Mononuclear cell (primary cell): ENCODE data around the gene PREX1. TPM values are rescaled to one million over a fixed set of nuclear protein-coding genes. Genes with fewer than 3 reads are reported as not detected.
"Not testable (repeated sequence)": the region's sequence is repeated elsewhere in the genome, so short reads cannot be mapped to it uniquely, and the experiment has no call there.

Experiments used
- H3K27me3 ChIP-seq: 2 replicates; pipeline ENCODE4 v1.6.0; 2011; ENCODE audit warnings: low read length, control low read depth; ENCODE audit not compliant: insufficient read depth
- H3K4me1 ChIP-seq: 2 replicates; pipeline ENCODE4 v1.5.1; 2011; ENCODE audit warnings: mild to moderate bottlenecking, low read length, control low read depth; ENCODE audit not compliant: insufficient read depth
- H3K4me3 ChIP-seq: 2 replicates; pipeline ENCODE4 v1.5.1; 2011; ENCODE audit warnings: mild to moderate bottlenecking, low read length, moderate library complexity
- H3K9me3 ChIP-seq: 2 replicates; pipeline ENCODE4 v1.5.1; 2011; ENCODE audit warnings: low read depth, mild to moderate bottlenecking, control low read depth, low read length
- total RNA-seq: library from RNA; depleted of rRNA; stranded (reverse); fragments of >200 nt; gene quantifications from one replicate; pipeline ENCODE4 v1.2.3, GENCODE V29; 2012

The PREX1 gene, protein sequence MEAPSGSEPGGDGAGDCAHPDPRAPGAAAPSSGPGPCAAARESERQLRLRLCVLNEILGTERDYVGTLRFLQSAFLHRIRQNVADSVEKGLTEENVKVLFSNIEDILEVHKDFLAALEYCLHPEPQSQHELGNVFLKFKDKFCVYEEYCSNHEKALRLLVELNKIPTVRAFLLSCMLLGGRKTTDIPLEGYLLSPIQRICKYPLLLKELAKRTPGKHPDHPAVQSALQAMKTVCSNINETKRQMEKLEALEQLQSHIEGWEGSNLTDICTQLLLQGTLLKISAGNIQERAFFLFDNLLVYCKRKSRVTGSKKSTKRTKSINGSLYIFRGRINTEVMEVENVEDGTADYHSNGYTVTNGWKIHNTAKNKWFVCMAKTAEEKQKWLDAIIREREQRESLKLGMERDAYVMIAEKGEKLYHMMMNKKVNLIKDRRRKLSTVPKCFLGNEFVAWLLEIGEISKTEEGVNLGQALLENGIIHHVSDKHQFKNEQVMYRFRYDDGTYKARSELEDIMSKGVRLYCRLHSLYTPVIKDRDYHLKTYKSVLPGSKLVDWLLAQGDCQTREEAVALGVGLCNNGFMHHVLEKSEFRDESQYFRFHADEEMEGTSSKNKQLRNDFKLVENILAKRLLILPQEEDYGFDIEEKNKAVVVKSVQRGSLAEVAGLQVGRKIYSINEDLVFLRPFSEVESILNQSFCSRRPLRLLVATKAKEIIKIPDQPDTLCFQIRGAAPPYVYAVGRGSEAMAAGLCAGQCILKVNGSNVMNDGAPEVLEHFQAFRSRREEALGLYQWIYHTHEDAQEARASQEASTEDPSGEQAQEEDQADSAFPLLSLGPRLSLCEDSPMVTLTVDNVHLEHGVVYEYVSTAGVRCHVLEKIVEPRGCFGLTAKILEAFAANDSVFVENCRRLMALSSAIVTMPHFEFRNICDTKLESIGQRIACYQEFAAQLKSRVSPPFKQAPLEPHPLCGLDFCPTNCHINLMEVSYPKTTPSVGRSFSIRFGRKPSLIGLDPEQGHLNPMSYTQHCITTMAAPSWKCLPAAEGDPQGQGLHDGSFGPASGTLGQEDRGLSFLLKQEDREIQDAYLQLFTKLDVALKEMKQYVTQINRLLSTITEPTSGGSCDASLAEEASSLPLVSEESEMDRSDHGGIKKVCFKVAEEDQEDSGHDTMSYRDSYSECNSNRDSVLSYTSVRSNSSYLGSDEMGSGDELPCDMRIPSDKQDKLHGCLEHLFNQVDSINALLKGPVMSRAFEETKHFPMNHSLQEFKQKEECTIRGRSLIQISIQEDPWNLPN (N-terminal part only)
- 128 TPM for total RNA-seq

- Histone ChIP-seq H3K27me3 (no peaks in the 10 kb centered on the region), H3K4me1 (peaks cover 70% of the 10 kb centered on the region), H3K9me3 (no peaks in the 10 kb centered on the region), H3K4me3 (peak within 1 kb of the TSS; percentile 99)
Measured at GRCh38 chr20:48827855-48828733, at the start of gene PREX1. PREX1 (minus strand) TSS chr20:48827999; CDS start chr20:48827860, 139 bp downstream.

DNA sequence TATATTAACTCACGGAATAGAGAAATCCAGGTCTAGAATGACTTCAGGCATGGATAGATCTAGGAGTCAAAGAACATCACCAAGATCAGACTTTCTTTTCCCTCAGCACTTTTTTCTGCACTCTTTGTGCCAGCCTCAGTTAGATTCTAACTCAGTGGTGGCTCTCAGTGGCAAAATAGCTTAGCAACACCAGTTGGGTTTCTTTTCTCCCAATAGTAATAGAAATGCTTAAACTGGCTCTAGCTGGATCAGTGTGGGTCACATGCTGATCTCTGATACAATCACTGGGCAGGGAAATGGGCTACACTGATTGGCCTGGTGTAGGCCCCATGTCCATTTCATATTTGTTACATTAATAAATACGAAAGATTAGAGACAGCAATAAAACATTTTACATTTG is 49.5 kb upstream of the PREX1 start:
- H3K4me3 ChIP-seq: no peak overlapping the region
- no peaks in the 10 kb centered on the region for H3K9me3 ChIP-seq
- H3K27me3 ChIP-seq: no peaks in the 10 kb centered on the region
- peaks cover 49% of the 10 kb centered on the region for H3K4me1 ChIP-seq

- H3K4me3 ChIP-seq: no peak overlapping the region
Measured at GRCh38 chr20:48875914-48876240, 48.1 kb upstream of the PREX1 start.

GRCh38 chr20:48875233-48875913 is 47.6 kb upstream of the PREX1 start:
- peaks cover 52% of the 10 kb centered on the region for H3K4me1 ChIP-seq
- H3K4me3 ChIP-seq: no peak overlapping the region
- H3K9me3 ChIP-seq: no peaks in the 10 kb centered on the region
- no peaks in the 10 kb centered on the region for H3K27me3 ChIP-seq

More at GRCh38 chr20:48875914-48876240, 48.1 kb upstream of the PREX1 start:
- H3K4me1 ChIP-seq: peaks cover 54% of the 10 kb centered on the region
- H3K9me3 ChIP-seq: no peaks in the 10 kb centered on the region
- no peaks in the 10 kb centered on the region for H3K27me3 ChIP-seq

- peaks cover 52% of the 10 kb centered on the region for H3K4me1 ChIP-seq
Measured at GRCh38 chr20:48869442-48869841, 41.6 kb upstream of the PREX1 start.

GRCh38 chr20:48866936-48867335 is 39.1 kb upstream of the PREX1 start:
- H3K27me3 ChIP-seq: no peaks in the 10 kb centered on the region
- H3K9me3 ChIP-seq: no peaks in the 10 kb centered on the region
- peaks cover 37% of the 10 kb centered on the region for H3K4me1 ChIP-seq
- H3K4me3 ChIP-seq: no peak overlapping the region

More at GRCh38 chr20:48869442-48869841, 41.6 kb upstream of the PREX1 start:
- H3K4me3 ChIP-seq, H3K9me3 ChIP-seq, H3K27me3 ChIP-seq: not testable (repeated sequence)

- Histone ChIP-seq H3K27me3 (no peaks in the 10 kb centered on the region), H3K4me1 (peaks cover 51% of the 10 kb centered on the region), H3K9me3 (no peaks in the 10 kb centered on the region), H3K4me3 (no peak overlapping the region)
Measured at GRCh38 chr20:48864738-48865318, 37.0 kb upstream of the PREX1 start.

DNA sequence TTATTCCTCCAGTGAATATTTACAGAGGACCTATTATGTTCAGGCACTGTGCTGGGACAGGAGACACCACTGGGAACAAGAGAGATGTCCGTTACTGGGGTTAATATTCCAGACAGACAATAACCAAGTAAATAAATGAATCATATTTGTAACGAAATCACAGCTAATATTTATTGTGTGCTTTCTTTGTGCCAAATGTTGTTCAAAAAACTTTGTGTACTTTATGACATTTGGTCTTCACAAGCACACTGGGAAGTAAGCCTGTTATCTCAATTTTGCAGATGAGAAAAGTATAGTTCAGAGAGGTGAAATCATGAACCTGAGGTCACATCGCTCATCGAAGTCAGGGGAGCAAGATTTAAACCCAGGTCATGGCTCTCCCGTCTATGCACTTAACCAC is 36.5 kb upstream of the PREX1 start:
- H3K27me3 ChIP-seq: no peaks in the 10 kb centered on the region
- H3K9me3 ChIP-seq: no peaks in the 10 kb centered on the region
- no peak overlapping the region for H3K4me3 ChIP-seq
- H3K4me1 ChIP-seq: peaks cover 56% of the 10 kb centered on the region

- peaks cover 71% of the 10 kb centered on the region for H3K4me1 ChIP-seq
- H3K4me3 ChIP-seq: no peak overlapping the region
- H3K9me3 ChIP-seq: no peaks in the 10 kb centered on the region
- H3K27me3 ChIP-seq: no peaks in the 10 kb centered on the region
Measured at GRCh38 chr20:48862279-48862678, 34.5 kb upstream of the PREX1 start.

GRCh38 chr20:48861444-48861843 is 33.6 kb upstream of the PREX1 start:
- H3K4me1 ChIP-seq: peaks cover 71% of the 10 kb centered on the region
- no peaks in the 10 kb centered on the region for H3K9me3 ChIP-seq
- no peaks in the 10 kb centered on the region for H3K27me3 ChIP-seq
- H3K4me3 ChIP-seq: no peak overlapping the region

DNA sequence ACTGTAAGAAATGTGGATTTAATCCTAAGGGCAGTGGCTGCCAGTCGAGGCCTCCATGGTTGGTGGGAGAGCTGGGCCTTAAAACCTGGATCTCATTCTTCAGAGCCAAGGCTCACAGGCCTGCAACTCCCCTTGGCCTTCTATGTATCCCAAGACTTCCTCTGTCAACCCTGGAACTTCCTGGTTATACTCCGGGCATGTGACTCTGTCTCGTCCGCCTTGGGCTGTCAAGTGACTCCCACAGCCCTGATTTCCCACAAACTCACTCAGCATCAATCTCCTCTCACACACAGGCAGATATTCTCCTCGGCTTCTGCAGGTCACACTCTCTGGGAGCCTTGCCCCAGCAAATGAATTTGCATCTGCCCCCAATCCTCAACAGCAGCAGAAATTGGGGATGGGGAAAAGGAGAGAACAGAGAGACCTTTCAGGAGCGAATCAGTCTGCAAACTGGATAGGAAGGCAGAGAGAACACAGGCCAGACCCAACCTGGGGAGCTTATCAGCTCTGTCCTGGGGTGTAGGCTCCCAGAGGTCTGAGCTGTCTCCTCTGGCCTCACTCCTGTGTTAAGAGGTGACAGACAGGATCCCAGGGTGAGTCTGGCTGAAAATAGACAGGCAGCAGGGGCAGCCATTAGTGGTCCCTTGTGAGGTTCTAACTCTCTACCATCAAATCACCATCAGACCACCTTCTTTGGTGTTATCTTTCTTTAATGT is 30.4 kb upstream of the PREX1 start:
- Histone ChIP-seq H3K4me1 (peaks cover 65% of the 10 kb centered on the region), H3K27me3 (no peaks in the 10 kb centered on the region), H3K4me3 (no peak overlapping the region), H3K9me3 (no peaks in the 10 kb centered on the region)

DNA sequence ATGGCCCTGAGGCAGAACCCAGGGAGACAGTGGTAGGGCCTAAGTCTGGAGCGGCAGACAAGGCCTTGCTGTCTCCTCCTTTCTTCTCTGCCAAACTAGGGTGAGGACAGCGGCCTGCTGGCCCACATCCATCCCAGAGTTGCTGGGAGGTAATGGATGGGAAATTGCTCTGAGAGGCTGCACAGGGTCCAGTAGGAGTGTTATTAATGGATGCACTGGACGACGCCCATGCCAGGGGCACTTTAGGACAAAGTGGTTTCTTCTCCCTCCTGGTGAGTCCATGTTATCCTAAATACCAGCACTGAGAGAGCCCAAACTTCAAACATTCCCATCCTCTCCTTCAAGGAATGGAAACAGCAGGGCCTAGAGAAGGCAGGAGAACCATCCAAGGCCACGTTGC is 28.3 kb upstream of the PREX1 start:
- no peaks in the 10 kb centered on the region for H3K9me3 ChIP-seq
- H3K4me1 ChIP-seq: peaks cover 51% of the 10 kb centered on the region
- H3K27me3 ChIP-seq: no peaks in the 10 kb centered on the region
- no peak overlapping the region for H3K4me3 ChIP-seq

- no peak overlapping the region for H3K4me3 ChIP-seq
- no peaks in the 10 kb centered on the region for H3K27me3 ChIP-seq
- peaks cover 41% of the 10 kb centered on the region for H3K4me1 ChIP-seq
- H3K9me3 ChIP-seq: no peaks in the 10 kb centered on the region
Measured at GRCh38 chr20:48855046-48855445, 27.2 kb upstream of the PREX1 start.
